ENCODE results near the gene TSR3.

- TF ChIP-seq CTCF (IDR thresholded peaks at IDR 0.05; ENCODE audit: low read length) (no peak), EZH2phosphoT487 (IDR thresholded peaks at IDR 0.05; ENCODE audit: low read length) (no peak)
These were observed 49.5 kb upstream of the TSR3 start for GRCh38 chr16:1401061-1401757.
